ENCODE data around the gene DCAF4L1.

Gene DCAF4L1

DNA sequence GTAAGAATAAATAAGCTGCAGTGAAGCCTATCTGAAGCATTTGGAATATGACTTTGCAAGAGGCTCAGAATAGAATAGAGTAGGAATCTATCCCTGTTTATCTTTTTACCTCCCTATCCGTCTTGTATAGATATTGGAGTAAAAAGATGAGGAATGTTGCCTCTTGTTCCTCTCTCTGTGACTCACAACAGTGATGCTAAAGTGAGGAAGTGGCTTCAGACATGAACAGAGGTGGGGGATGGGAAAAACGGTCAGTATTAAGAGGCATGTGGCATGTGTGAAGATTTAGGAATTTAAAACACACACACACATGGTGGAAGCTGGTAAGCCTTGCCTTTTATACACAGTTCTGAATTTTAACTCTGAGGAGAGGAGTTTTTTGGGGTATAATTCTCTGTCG, 3.8 kb upstream of the DCAF4L1 start:
- CTCF ChIA-PET: no interaction called here
- DNase-seq (ENCODE audit: extremely low spot score): no peak
- POLR2A ChIA-PET: interaction anchor here (1.3 kb wide), 1 partner anchor 12 kb away, joined by 4 read pairs; the partner anchor contains the start of gene SLC30A9
- TF ChIP-seq FOXM1 (IDR thresholded peaks at IDR 0.05; ENCODE audit: borderline replicate concordance): no peak
- TF ChIP-seq FOXK2 (IDR thresholded peaks at IDR 0.05): no peak
- TF ChIP-seq LEF1 (IDR thresholded peaks at IDR 0.05; ENCODE audit: borderline replicate concordance): no peak
- TF ChIP-seq ARNT (IDR thresholded peaks at IDR 0.05): no peak
- TF ChIP-seq, protein P1, sequence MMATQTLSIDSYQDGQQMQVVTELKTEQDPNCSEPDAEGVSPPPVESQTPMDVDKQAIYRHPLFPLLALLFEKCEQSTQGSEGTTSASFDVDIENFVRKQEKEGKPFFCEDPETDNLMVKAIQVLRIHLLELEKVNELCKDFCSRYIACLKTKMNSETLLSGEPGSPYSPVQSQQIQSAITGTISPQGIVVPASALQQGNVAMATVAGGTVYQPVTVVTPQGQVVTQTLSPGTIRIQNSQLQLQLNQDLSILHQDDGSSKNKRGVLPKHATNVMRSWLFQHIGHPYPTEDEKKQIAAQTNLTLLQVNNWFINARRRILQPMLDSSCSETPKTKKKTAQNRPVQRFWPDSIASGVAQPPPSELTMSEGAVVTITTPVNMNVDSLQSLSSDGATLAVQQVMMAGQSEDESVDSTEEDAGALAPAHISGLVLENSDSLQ (IDR thresholded peaks at IDR 0.05): no peak
- no peak for TF ChIP-seq CTBP1 (IDR thresholded peaks at IDR 0.05; ENCODE audit: borderline replicate concordance)
- TF ChIP-seq SP1 (IDR thresholded peaks at IDR 0.05): no peak
- TF ChIP-seq SUZ12 (IDR thresholded peaks at IDR 0.05): no peak
- TF ChIP-seq NFRKB (IDR thresholded peaks at IDR 0.05): no peak
- no peak for TF ChIP-seq ZNF384 (IDR thresholded peaks at IDR 0.05)

DNA sequence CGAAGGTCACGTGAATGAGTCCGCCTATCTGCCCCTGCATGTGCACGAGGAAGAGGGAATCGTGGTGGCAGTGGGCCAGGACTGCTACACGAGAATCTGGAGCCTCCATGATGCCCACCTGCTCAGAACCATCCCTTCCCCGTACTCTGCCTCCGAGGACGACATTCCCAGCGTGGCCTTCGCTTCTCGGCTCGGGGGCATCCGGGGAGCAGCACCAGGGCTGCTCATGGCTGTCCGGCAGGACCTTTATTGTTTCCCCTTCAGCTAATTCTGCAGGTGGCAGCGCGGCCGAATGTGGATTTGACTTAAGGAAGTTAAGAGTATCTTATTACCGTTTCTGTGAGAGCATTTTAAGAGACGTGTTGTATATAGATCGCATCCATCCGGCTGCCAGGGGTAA, 1.2 kb downstream of the DCAF4L1 start:
- ChIA-PET CTCF (no interaction called here), POLR2A (no interaction called here)
- DNase-seq (ENCODE audit: extremely low spot score): no peak
- TF ChIP-seq L3MBTL2 (conservative IDR thresholded peaks at IDR 0.05): no peak
- TF ChIP-seq ZNF384 (IDR thresholded peaks at IDR 0.05): no peak
- TF ChIP-seq FOXA1 (IDR thresholded peaks at IDR 0.05): no peak
- no peak for TF ChIP-seq ARNT (IDR thresholded peaks at IDR 0.05)
- TF ChIP-seq CTBP1 (IDR thresholded peaks at IDR 0.05; ENCODE audit: borderline replicate concordance): no peak
- TF ChIP-seq BHLHE40 (IDR thresholded peaks at IDR 0.05; ENCODE audit: borderline replicate concordance): no peak
- TF ChIP-seq, protein P1 (IDR thresholded peaks at IDR 0.05): no peak
- no peak for TF ChIP-seq SUZ12 (IDR thresholded peaks at IDR 0.05)
- no peak for TF ChIP-seq NFRKB (IDR thresholded peaks at IDR 0.05)
- TF ChIP-seq LEF1 (IDR thresholded peaks at IDR 0.05; ENCODE audit: borderline replicate concordance): no peak
- no peak for TF ChIP-seq TARDBP (IDR thresholded peaks at IDR 0.05)
- TF ChIP-seq FOXM1 (IDR thresholded peaks at IDR 0.05; ENCODE audit: borderline replicate concordance): no peak
- no peak for TF ChIP-seq HDGF (IDR thresholded peaks at IDR 0.05; ENCODE audit: borderline replicate concordance)
- no peak for TF ChIP-seq SP1 (IDR thresholded peaks at IDR 0.05)
- no peak for TF ChIP-seq FOXK2 (IDR thresholded peaks at IDR 0.05)
- TF ChIP-seq ELF4 (IDR thresholded peaks at IDR 0.05): no peak

DNA sequence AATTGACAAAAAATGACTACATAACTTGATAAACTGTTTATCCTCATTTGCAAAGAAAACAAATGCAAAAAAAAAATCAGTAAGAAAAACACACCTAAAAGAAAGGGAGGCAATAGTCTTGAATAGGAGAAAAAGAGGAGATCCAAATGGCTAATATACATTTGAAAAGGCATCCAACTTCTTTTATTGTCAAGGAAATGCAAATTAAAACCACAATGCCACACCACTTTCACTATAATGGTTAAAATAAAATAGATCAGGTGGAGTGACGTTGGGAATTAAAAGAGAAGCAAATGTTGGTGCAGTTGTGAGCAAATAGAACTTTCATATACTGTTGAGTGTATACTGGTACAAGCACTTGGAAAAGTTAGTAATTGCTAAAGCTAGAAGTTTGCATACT, 3.6 kb downstream of the DCAF4L1 start:
- TF ChIP-seq FOXA1 (IDR thresholded peaks at IDR 0.05): no peak
- TF ChIP-seq, protein P1 (IDR thresholded peaks at IDR 0.05): no peak
- TF ChIP-seq TARDBP (IDR thresholded peaks at IDR 0.05): no peak
- no peak for TF ChIP-seq NFRKB (IDR thresholded peaks at IDR 0.05)
- TF ChIP-seq LEF1 (IDR thresholded peaks at IDR 0.05; ENCODE audit: borderline replicate concordance): no peak
- TF ChIP-seq ARNT (IDR thresholded peaks at IDR 0.05): no peak
- TF ChIP-seq SUZ12 (IDR thresholded peaks at IDR 0.05): no peak
- no peak for TF ChIP-seq FOXM1 (IDR thresholded peaks at IDR 0.05; ENCODE audit: borderline replicate concordance)
- no peak for TF ChIP-seq FOXK2 (IDR thresholded peaks at IDR 0.05)
- no peak for TF ChIP-seq ZNF384 (IDR thresholded peaks at IDR 0.05)
- no peak for TF ChIP-seq SP1 (IDR thresholded peaks at IDR 0.05)
- no peak for TF ChIP-seq L3MBTL2 (conservative IDR thresholded peaks at IDR 0.05)
- TF ChIP-seq ELF4 (IDR thresholded peaks at IDR 0.05): no peak
- TF ChIP-seq HDGF (IDR thresholded peaks at IDR 0.05; ENCODE audit: borderline replicate concordance): no peak
- TF ChIP-seq CTBP1 (IDR thresholded peaks at IDR 0.05; ENCODE audit: borderline replicate concordance): no peak
- no peak for TF ChIP-seq BHLHE40 (IDR thresholded peaks at IDR 0.05; ENCODE audit: borderline replicate concordance)
- CTCF ChIA-PET: no interaction called here
- no peak for DNase-seq (ENCODE audit: extremely low spot score)
- POLR2A ChIA-PET: no interaction called here

DNA sequence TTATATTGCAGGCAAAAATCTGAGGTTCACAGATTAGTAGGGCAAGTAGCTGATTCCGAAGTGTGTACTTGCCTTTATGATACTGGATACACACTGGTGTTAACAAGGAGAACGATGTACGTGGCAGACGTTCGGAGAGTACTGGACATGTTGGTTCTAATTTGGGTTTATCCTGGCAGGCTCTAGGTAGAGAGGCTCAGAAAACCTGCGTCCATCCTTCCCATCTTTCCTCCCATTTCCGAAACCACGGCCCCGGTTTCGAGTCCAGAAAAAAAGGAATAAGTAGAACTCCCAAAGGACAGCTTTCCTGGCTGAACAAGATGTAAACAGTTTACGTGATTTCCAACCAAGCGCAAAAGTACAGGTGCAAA, 8.4 kb downstream of the DCAF4L1 start:
- no peak for DNase-seq (ENCODE audit: extremely low spot score)
- CTCF ChIA-PET: interaction anchor here (0.6 kb wide), 1 partner anchor 846 kb away, joined by 3 read pairs; no protein-coding TSS in a partner anchor
- TF ChIP-seq SUZ12 (IDR thresholded peaks at IDR 0.05) (no peak), CTBP1 (IDR thresholded peaks at IDR 0.05; ENCODE audit: borderline replicate concordance) (peak; percentile 42; the same call in 1 of the 2 replicates)
- POLR2A ChIA-PET: interaction anchor here (1.0 to 1.7 kb wide), 3 partner anchors 11 to 23 kb away, joined by 3 to 6 read pairs (median 4); no protein-coding TSS in a partner anchor

DNA sequence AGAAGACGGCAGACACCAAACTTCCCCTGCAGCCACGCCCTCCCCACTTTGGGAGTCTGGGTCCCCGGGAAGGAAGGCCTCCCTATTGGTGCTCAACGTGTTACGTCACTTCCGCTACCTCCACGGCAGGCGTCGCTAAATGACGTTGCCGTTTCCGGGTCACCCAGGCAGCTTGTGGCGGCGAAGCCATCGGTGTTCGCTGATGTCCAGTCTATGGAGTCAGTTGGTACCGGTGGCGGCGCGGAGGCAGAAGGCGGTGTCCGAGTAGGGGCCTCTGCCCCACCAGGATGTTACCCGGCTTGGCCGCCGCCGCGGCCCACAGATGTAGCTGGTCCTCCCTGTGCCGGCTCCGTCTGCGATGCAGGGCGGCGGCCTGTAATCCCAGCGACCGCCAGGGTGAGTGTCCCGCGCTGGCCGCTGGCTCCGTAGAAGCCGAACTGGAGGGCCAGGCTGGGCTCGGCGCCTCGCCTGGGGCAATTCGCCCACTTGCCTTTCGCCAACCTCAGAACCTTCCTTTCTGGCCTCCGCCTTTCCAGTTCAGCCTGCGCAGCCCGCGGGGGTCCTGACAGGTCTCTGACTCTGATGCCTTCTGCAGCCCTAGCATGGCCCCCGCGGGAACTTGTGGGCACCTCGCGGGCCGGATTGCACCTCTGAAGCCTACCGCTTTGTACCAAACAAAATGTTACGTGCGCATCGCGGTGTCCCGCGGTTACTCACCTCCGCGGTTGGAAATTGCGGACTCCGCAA, 9.0 kb downstream of the DCAF4L1 start, which contains the start of gene SLC30A9:
Gene SLC30A9, plus strand, starts transcription at position 166 of the 747 bp plus-strand sequence. Its CDS starts 122 bp downstream, at position 288.
- ChIA-PET CTCF (no interaction called here), POLR2A (interaction anchor here (1.0 to 1.7 kb wide), 3 partner anchors 11 to 24 kb away, joined by 3 to 6 read pairs (median 4); no protein-coding TSS in a partner anchor)
- peak; percentile 70 for TF ChIP-seq ELF4 (IDR thresholded peaks at IDR 0.05)
- TF ChIP-seq, protein P1 (IDR thresholded peaks at IDR 0.05): no peak
- peak; percentile 94 for DNase-seq (ENCODE audit: extremely low spot score)

Data from HEK293T (cell line).